Astrocyte (in vitro differentiated cells and primary cell): ENCODE measurements around the gene ELMO1. TPM values are rescaled to one million over a fixed set of nuclear protein-coding genes. Genes with fewer than 3 reads are reported as not detected.

Experiments used
- DNase-seq: peaks from one replicate; pipeline ENCODE4 v3.0.0-alpha.2; 2010; ENCODE audit warnings: low read depth
- FAIRE-seq: peaks from 2 replicates; lab custom pipeline; 2011; peaks lifted over from hg19 to GRCh38; lab: Jason Lieb, UNC
- H2AFZ ChIP-seq: 2 replicates; pipeline ENCODE4 v1.6.0; 2012; ENCODE audit warnings: low read depth, low read length, inconsistent platforms
- H3K27ac ChIP-seq: 2 replicates; pipeline ENCODE4 v1.5.1; 2011; ENCODE audit warnings: low read depth, low read length, inconsistent platforms
- H3K27me3 ChIP-seq: 2 replicates; pipeline ENCODE4 v1.6.0; 2011; ENCODE audit warnings: low read length, inconsistent platforms; ENCODE audit not compliant: insufficient read depth
- H3K36me3 ChIP-seq: 2 replicates; pipeline ENCODE4 v1.5.1; 2011; ENCODE audit warnings: low read length, inconsistent platforms; ENCODE audit not compliant: insufficient read depth
- H3K4me1 ChIP-seq: 2 replicates; pipeline ENCODE4 v1.5.1; 2011; ENCODE audit warnings: low read length, inconsistent platforms; ENCODE audit not compliant: insufficient read depth
- H3K4me2 ChIP-seq: 2 replicates; pipeline ENCODE4 v1.6.0; 2012; ENCODE audit warnings: low read length, inconsistent platforms
- H3K4me3 ChIP-seq: 2 replicates; pipeline ENCODE4 v1.5.1; 2011; ENCODE audit warnings: low read depth, mild to moderate bottlenecking, low read length, inconsistent platforms; ENCODE audit not compliant: insufficient read depth
- H3K79me2 ChIP-seq: 2 replicates; pipeline ENCODE4 v1.6.0; 2012; ENCODE audit warnings: mild to moderate bottlenecking, low read length, inconsistent platforms; ENCODE audit not compliant: insufficient read depth
- H3K9ac ChIP-seq: 2 replicates; pipeline ENCODE4 v1.6.0; 2012; ENCODE audit warnings: mild to moderate bottlenecking, low read length, inconsistent platforms
- H3K9me3 ChIP-seq: 2 replicates; pipeline ENCODE4 v1.5.1; 2012; ENCODE audit warnings: low read depth, mild to moderate bottlenecking, low read length, inconsistent platforms; ENCODE audit not compliant: insufficient read depth
- H4K20me1 ChIP-seq: 2 replicates; pipeline ENCODE4 v1.6.0; 2012; ENCODE audit warnings: low read length, inconsistent platforms; ENCODE audit not compliant: insufficient read depth
- H3K27ac Mint-ChIP-seq: one replicate; pipeline ENCODE4 v1.8.0; 2021; ENCODE audit warnings: mild to moderate bottlenecking, mixed read lengths; ENCODE audit not compliant: unreplicated experiment
- H3K27me3 Mint-ChIP-seq: one replicate; pipeline ENCODE4 v1.8.0; 2021; ENCODE audit warnings: low read depth, mixed read lengths; ENCODE audit not compliant: unreplicated experiment
- H3K36me3 Mint-ChIP-seq: one replicate; pipeline ENCODE4 v1.8.0; 2021; ENCODE audit warnings: low read depth, mixed read lengths; ENCODE audit not compliant: unreplicated experiment
- H3K4me1 Mint-ChIP-seq: one replicate; pipeline ENCODE4 v1.8.0; 2021; ENCODE audit warnings: low read depth, mixed read lengths; ENCODE audit not compliant: unreplicated experiment
- H3K4me3 Mint-ChIP-seq: one replicate; pipeline ENCODE4 v1.8.0; 2021; ENCODE audit warnings: mild to moderate bottlenecking, moderate library complexity, mixed read lengths; ENCODE audit not compliant: unreplicated experiment
- H3K9me3 Mint-ChIP-seq: one replicate; pipeline ENCODE4 v1.8.0; 2021; ENCODE audit warnings: mild to moderate bottlenecking, mixed read lengths; ENCODE audit not compliant: unreplicated experiment
- CTCF ChIP-seq: IDR thresholded peaks from 2 replicates; pipeline ENCODE4 v1.5.1; 2011; ENCODE audit warnings: low read depth, mild to moderate bottlenecking, inconsistent platforms, low read length, moderate library complexity; ENCODE audit not compliant: insufficient read depth
- EZH2 ChIP-seq: IDR thresholded peaks from 2 replicates; pipeline ENCODE4 v1.6.1; 2012; ENCODE audit warnings: mild to moderate bottlenecking, low read length, inconsistent platforms; ENCODE audit not compliant: insufficient read depth
- total RNA-seq: library from RNA; stranded (reverse); gene quantifications from 2 replicates; pipeline ENCODE4 v1.2.1, GENCODE V29; 2021

Gene ELMO1
- total RNA-seq, 1 donor from 2014 or later: 20.4 TPM

- H3K27ac Mint-ChIP-seq: no peak overlapping the region
- no peak for FAIRE-seq
Observed at GRCh38 chr7:36918591-36918990, 530.1 kb downstream of the ELMO1 start.

GRCh38 chr7:36916619-36917018, 532.0 kb downstream of the ELMO1 start:
- Histone ChIP-seq H3K4me2 (no peak overlapping the region), H3K4me1 (no peaks in the 10 kb centered on the region), H3K9ac (no peak overlapping the region), H3K36me3 (no peaks in the 10 kb centered on the region), H3K4me3 (no peak overlapping the region), H2AFZ (no peak overlapping the region), H4K20me1 (no peaks in the 10 kb centered on the region), H3K79me2 (no peaks in the 10 kb centered on the region), H3K9me3 (peaks cover 2% of the 10 kb centered on the region), H3K27me3 (no peaks in the 10 kb centered on the region), H3K27ac (no peak overlapping the region)
- H3K27ac Mint-ChIP-seq: no peak overlapping the region
- H3K36me3 Mint-ChIP-seq: no peaks in the 10 kb centered on the region
- H3K9me3 Mint-ChIP-seq: peaks cover 2% of the 10 kb centered on the region
- H3K4me3 Mint-ChIP-seq: no peak overlapping the region
- no peaks in the 10 kb centered on the region for H3K27me3 Mint-ChIP-seq
- no peak for TF ChIP-seq CTCF
- no peak for TF ChIP-seq EZH2
- H3K4me1 Mint-ChIP-seq: no peaks in the 10 kb centered on the region
- no peak for FAIRE-seq
- DNase-seq: no peak

More at GRCh38 chr7:36918591-36918990, 530.1 kb downstream of the ELMO1 start:
- no peak for TF ChIP-seq EZH2
- Histone ChIP-seq H3K27me3 (no peaks in the 10 kb centered on the region), H3K79me2 (no peaks in the 10 kb centered on the region), H3K36me3 (no peaks in the 10 kb centered on the region), H3K9ac (no peak overlapping the region), H4K20me1 (no peaks in the 10 kb centered on the region), H3K4me1 (no peaks in the 10 kb centered on the region), H2AFZ (no peak overlapping the region), H3K9me3 (peaks cover 2% of the 10 kb centered on the region), H3K4me2 (no peak overlapping the region), H3K4me3 (no peak overlapping the region), H3K27ac (no peak overlapping the region)
- no peaks in the 10 kb centered on the region for H3K36me3 Mint-ChIP-seq
- H3K9me3 Mint-ChIP-seq: peaks cover 2% of the 10 kb centered on the region
- no peak overlapping the region for H3K4me3 Mint-ChIP-seq
- no peaks in the 10 kb centered on the region for H3K27me3 Mint-ChIP-seq
- no peaks in the 10 kb centered on the region for H3K4me1 Mint-ChIP-seq
- DNase-seq: no peak

- H2AFZ ChIP-seq: no peak overlapping the region
- H3K9ac ChIP-seq: no peak overlapping the region
- TF ChIP-seq EZH2 (no peak), CTCF (no peak)
- Mint-ChIP-seq H3K4me1 (no peaks in the 10 kb centered on the region), H3K9me3 (peaks cover 2% of the 10 kb centered on the region), H3K27ac (no peak overlapping the region), H3K36me3 (no peaks in the 10 kb centered on the region), H3K27me3 (no peaks in the 10 kb centered on the region), H3K4me3 (no peak overlapping the region)
- no peak overlapping the region for H3K4me2 ChIP-seq
- H3K27ac ChIP-seq: no peak overlapping the region
- no peaks in the 10 kb centered on the region for H3K36me3 ChIP-seq
- no peaks in the 10 kb centered on the region for H3K4me1 ChIP-seq
- no peaks in the 10 kb centered on the region for H3K79me2 ChIP-seq
- H3K27me3 ChIP-seq: no peaks in the 10 kb centered on the region
- no peaks in the 10 kb centered on the region for H4K20me1 ChIP-seq
- no peak overlapping the region for H3K4me3 ChIP-seq
- no peak for FAIRE-seq
- H3K9me3 ChIP-seq: peaks cover 2% of the 10 kb centered on the region
- no peak for DNase-seq
Observed at GRCh38 chr7:36916116-36916515, 532.5 kb downstream of the ELMO1 start.
